Measurements from ENCODE around the gene ACP3. TPM values are rescaled to one million over a fixed set of nuclear protein-coding genes. Genes with fewer than 3 reads are reported as not detected.

ACP3 gene
- total and polyA plus RNA-seq, 9 donors = 0.33 to 11.3 (median 2.5) TPM

DNA sequence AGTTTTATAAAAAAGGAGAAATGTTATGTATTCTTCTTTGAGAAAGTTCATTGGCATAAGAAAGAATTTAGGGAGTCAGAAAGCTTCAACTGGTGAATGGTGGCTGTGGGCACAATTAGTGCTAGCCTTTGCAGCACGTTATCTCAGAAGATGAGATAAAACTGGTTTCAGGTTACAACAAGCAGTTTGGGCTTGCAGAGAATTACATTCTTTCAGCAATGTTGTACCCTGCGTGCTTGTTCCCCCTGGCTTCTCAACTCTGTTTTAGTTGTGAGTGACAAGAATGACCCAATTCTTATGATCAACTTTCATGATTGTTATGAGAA lies 31.6 kb upstream of the ACP3 start:
- Histone ChIP-seq H3K36me3 (no peaks in the 10 kb centered on the region), H3K4me1 (ENCODE audit: insufficient read depth) (no peaks in the 10 kb centered on the region), H3K27me3 (no peaks in the 10 kb centered on the region), H3K4me3 (no peak overlapping the region), H3K9me3 (no peaks in the 10 kb centered on the region), H3K27ac (no peak overlapping the region)
- TF ChIP-seq POLR2A (IDR thresholded peaks at IDR 0.05) = no peak
- TF ChIP-seq CTCF (IDR thresholded peaks at IDR 0.05) = no peak
- no peak for TF ChIP-seq EP300 (IDR thresholded peaks at IDR 0.05)
- intact Hi-C loops (cut with DNase I) = no loop called here
- 43 to 55% (median 44%) methylated on average over 2 of the region's 2 CpGs for WGBS, 3 donors
- DNase-seq = no peak

GRCh38 chr3:132286035-132286434 lies 31.2 kb upstream of the ACP3 start:
- no peaks in the 10 kb centered on the region for H3K4me1 ChIP-seq (ENCODE audit: insufficient read depth)
- H3K9me3 ChIP-seq = no peaks in the 10 kb centered on the region
- H3K27me3 ChIP-seq = no peaks in the 10 kb centered on the region
- no peak overlapping the region for H3K4me3 ChIP-seq
- 81 to 92% (median 86%) methylated on average over 1 of the region's 1 CpG for WGBS, 3 donors
- intact Hi-C loops (cut with DNase I) = no loop called here
- no peaks in the 10 kb centered on the region for H3K36me3 ChIP-seq
- TF ChIP-seq POLR2A (IDR thresholded peaks at IDR 0.05) (no peak), EP300 (IDR thresholded peaks at IDR 0.05) (no peak), CTCF (IDR thresholded peaks at IDR 0.05) (no peak)
- DNase-seq = no peak
- no peak overlapping the region for H3K27ac ChIP-seq

GRCh38 chr3:132288357-132288756 lies 28.9 kb upstream of the ACP3 start:
- H3K36me3 ChIP-seq = no peaks in the 10 kb centered on the region
- H3K27me3 ChIP-seq = no peaks in the 10 kb centered on the region
- no peak for TF ChIP-seq EP300 (IDR thresholded peaks at IDR 0.05)
- no peak for TF ChIP-seq CTCF (IDR thresholded peaks at IDR 0.05)
- TF ChIP-seq POLR2A (IDR thresholded peaks at IDR 0.05) = no peak
- WGBS, 3 donors = 51 to 64% (median 57%) methylated on average over 2 of the region's 2 CpGs
- intact Hi-C loops (cut with DNase I) = no loop called here
- no peak overlapping the region for H3K27ac ChIP-seq
- no peak for DNase-seq
- no peaks in the 10 kb centered on the region for H3K4me1 ChIP-seq (ENCODE audit: insufficient read depth)
- no peak overlapping the region for H3K4me3 ChIP-seq
- H3K9me3 ChIP-seq = no peaks in the 10 kb centered on the region

DNA sequence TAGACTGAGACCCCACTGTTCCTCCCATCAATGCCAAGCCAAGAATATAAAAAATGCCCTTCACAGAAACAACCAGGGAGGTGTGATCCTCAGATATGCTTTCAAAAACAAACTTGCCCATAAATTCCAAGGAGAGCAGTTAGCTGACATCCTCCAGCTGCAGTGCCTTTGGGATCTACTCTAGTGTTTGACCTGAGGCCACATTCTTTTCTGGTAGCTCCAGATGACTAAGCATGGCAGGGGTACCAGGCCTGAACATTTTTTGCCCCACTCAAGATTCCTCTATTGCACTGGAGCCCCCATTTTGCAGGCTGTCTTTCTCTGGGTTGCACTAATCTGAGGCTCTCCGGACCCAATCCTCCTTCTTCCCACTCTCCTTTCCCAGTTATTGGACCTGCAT lies 27.9 kb upstream of the ACP3 start:
- Histone ChIP-seq H3K9me3 (no peaks in the 10 kb centered on the region), H3K36me3 (no peaks in the 10 kb centered on the region), H3K4me1 (ENCODE audit: insufficient read depth) (no peaks in the 10 kb centered on the region), H3K4me3 (no peak overlapping the region), H3K27ac (no peak overlapping the region), H3K27me3 (no peaks in the 10 kb centered on the region)
- intact Hi-C loops (cut with DNase I) = no loop called here
- TF ChIP-seq CTCF (IDR thresholded peaks at IDR 0.05) (no peak), POLR2A (IDR thresholded peaks at IDR 0.05) (no peak), EP300 (IDR thresholded peaks at IDR 0.05) (no peak)
- WGBS, 3 donors = 88 to 100% (median 98%) methylated on average over 1 of the region's 1 CpG
- DNase-seq = no peak

DNA sequence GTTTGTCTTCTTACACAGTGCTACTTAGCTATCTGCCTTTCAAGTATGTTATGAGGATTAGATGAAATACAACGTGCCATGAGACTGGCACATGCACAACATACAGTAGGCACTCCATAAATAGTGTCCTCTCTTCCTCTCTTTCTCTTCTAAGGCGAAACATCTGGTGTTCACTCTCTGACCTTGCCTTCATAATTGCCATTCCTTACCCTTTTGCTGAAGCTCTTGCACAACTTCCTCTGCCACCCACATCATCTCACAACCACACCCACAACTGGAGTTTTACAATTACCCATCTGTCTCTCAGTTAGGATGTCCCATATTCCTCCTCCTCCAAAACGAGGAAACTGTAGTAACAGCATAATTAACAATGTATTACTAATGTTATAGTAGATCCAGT lies 26.4 kb upstream of the ACP3 start:
- DNase-seq = no peak
- H3K27ac ChIP-seq = no peak overlapping the region
- H3K36me3 ChIP-seq = no peaks in the 10 kb centered on the region
- H3K4me1 ChIP-seq (ENCODE audit: insufficient read depth) = no peaks in the 10 kb centered on the region
- H3K4me3 ChIP-seq = no peak overlapping the region
- no peaks in the 10 kb centered on the region for H3K9me3 ChIP-seq
- no peak for TF ChIP-seq POLR2A (IDR thresholded peaks at IDR 0.05)
- 48 to 67% (median 49%) methylated on average over 3 of the region's 3 CpGs for WGBS, 3 donors
- intact Hi-C loops (cut with DNase I) = no loop called here
- H3K27me3 ChIP-seq = no peaks in the 10 kb centered on the region

Measured in ovary (tissue), 9 donors.